Keratinocyte (primary cell): ENCODE results near the gene KHNYN. TPM values are rescaled to one million over a fixed set of nuclear protein-coding genes. Genes with fewer than 3 reads are reported as not detected.

ENCODE experiments used
- DNase-seq: peaks from one replicate; pipeline ENCODE4 v3.0.0-alpha.2; 2011; ENCODE audit warnings: low read depth, missing footprints, low spot score
- FAIRE-seq: peaks from 2 replicates; lab custom pipeline; 2011; peaks lifted over from hg19 to GRCh38; lab: Jason Lieb, UNC
- H2AFZ ChIP-seq: 2 replicates; pipeline ENCODE4 v1.6.0; 2012; ENCODE audit warnings: low read length, control low read depth, inconsistent platforms; ENCODE audit not compliant: control insufficient read depth
- H3K27ac ChIP-seq: 2 replicates; pipeline ENCODE4 v1.5.1; 2011; ENCODE audit warnings: low read length; ENCODE audit not compliant: control insufficient read depth, insufficient read depth
- H3K27me3 ChIP-seq: 3 replicates; pipeline ENCODE4 v1.6.0; 2011; ENCODE audit warnings: low read length; ENCODE audit not compliant: control insufficient read depth, insufficient read depth; ENCODE audit errors: extremely low read depth
- H3K36me3 ChIP-seq, 2 experiments: 2 replicates in 1 of 2; 3 replicates in 1 of 2; pipeline ENCODE4 v1.5.1; 2011; ENCODE audit warnings: low read length in 2 of 2, mild to moderate bottlenecking in 1 of 2; ENCODE audit not compliant: control insufficient read depth in 2 of 2, insufficient read depth in 2 of 2; ENCODE audit errors: extremely low read depth in 1 of 2
- H3K4me1 ChIP-seq: 3 replicates; pipeline ENCODE4 v1.5.1; 2011; ENCODE audit warnings: low read length; ENCODE audit not compliant: control insufficient read depth, insufficient read depth; ENCODE audit errors: extremely low read depth
- H3K4me2 ChIP-seq: 3 replicates; pipeline ENCODE4 v1.6.0; 2011; ENCODE audit warnings: low read depth, low read length; ENCODE audit not compliant: control insufficient read depth, insufficient read depth; ENCODE audit errors: extremely low read depth
- H3K4me3 ChIP-seq, 3 experiments: fragments of 200-600 bp in 1 of 3; sonication (generic) in 1 of 3; 2 replicates in 2 of 3; 3 replicates in 1 of 3; pipeline ENCODE4 v1.5.1; 2011 to 2016; ENCODE audit warnings: low read length in 3 of 3, mild to moderate bottlenecking in 3 of 3, control low read depth in 2 of 3, inconsistent platforms in 1 of 3, low read depth in 1 of 3, mixed read lengths in 1 of 3, mixed run types in 1 of 3, moderate library complexity in 1 of 3; ENCODE audit not compliant: control insufficient read depth in 2 of 3, insufficient read depth in 2 of 3; ENCODE audit errors: extremely low read depth in 1 of 3
- H3K79me2 ChIP-seq: 2 replicates; pipeline ENCODE4 v1.6.0; 2012; ENCODE audit warnings: low read length; ENCODE audit not compliant: control insufficient read depth, insufficient read depth
- H3K9ac ChIP-seq: 3 replicates; pipeline ENCODE4 v1.6.0; 2011; ENCODE audit warnings: low read length; ENCODE audit not compliant: control insufficient read depth, insufficient read depth; ENCODE audit errors: extremely low read depth
- H3K9me1 ChIP-seq: 3 replicates; pipeline ENCODE4 v1.6.0; 2011; ENCODE audit warnings: low read length; ENCODE audit not compliant: control insufficient read depth, insufficient read depth; ENCODE audit errors: extremely low read depth
- H3K9me3 ChIP-seq: 2 replicates; pipeline ENCODE4 v1.5.1; 2012; ENCODE audit warnings: low read depth, low read length; ENCODE audit not compliant: control insufficient read depth
- H4K20me1 ChIP-seq: 3 replicates; pipeline ENCODE4 v1.6.0; 2011; ENCODE audit warnings: low read length; ENCODE audit not compliant: control insufficient read depth, insufficient read depth; ENCODE audit errors: extremely low read depth
- EZH2 ChIP-seq: IDR thresholded peaks from one replicate; pipeline ENCODE4 v1.6.1; 2012; ENCODE audit warnings: inconsistent platforms, mild to moderate bottlenecking, low read length, moderate library complexity
- dilution Hi-C: fragments of 300-500 bp; cut with MboI; formaldehyde crosslinking; loops from one replicate; pipeline ENCODE4 v1.7.0; 2020; ENCODE audit warnings: low sequenced_read_pairs; ENCODE audit not compliant: extremely low pct_ligation_motif_present
- polyA plus RNA-seq, 5 experiments: library from polyadenylated mRNA; depleted of rRNA in 3 of 5; stranded (reverse) in 3 of 5; stranded (forward) in 1 of 5; unstranded in 1 of 5; fragments of >200 nt; gene quantifications; 1 replicate in 1 of 5; 2 replicates in 3 of 5; 3 replicates in 1 of 5; pipeline versions ENCODE4 v1.2.1 to v1.2.3, GENCODE V29; 2011 to 2012; ENCODE audit warnings: missing spikeins in 2 of 5, low read depth in 1 of 5, low replicate concordance in 1 of 5
- TF ChIP-seq, protein P1 (sequence below), 3 experiments: IDR thresholded peaks in 1 of 3; conservative IDR thresholded peaks in 1 of 3; optimal IDR thresholded peaks in 1 of 3; 2 replicates in 2 of 3; 3 replicates in 1 of 3; pipeline versions ENCODE3 to v1.5.1; 2011; ENCODE audit warnings: low read length in 3 of 3, mild to moderate bottlenecking in 3 of 3, moderate library complexity in 2 of 3, control low read depth in 1 of 3, inconsistent platforms in 1 of 3; ENCODE audit not compliant: insufficient read depth in 2 of 3; ENCODE audit errors: extremely low read depth in 1 of 3

Gene KHNYN
- polyA plus RNA-seq, 1 donor (not counting 4 experiments of a cell fraction or from before 2014, with no cell fraction given): 26.0 TPM

- FAIRE-seq: no peak
- Histone ChIP-seq H3K27ac (no peak overlapping the region), H2AFZ (no peak overlapping the region), H3K36me3 (no peaks in the 10 kb centered on the region), H3K4me1 (no peaks in the 10 kb centered on the region), H3K27me3 (no peaks in the 10 kb centered on the region), H3K9me3 (no peaks in the 10 kb centered on the region), H3K79me2 (no peaks in the 10 kb centered on the region), H4K20me1 (no peaks in the 10 kb centered on the region), H3K4me2 (no peak overlapping the region), H3K9ac (no peak overlapping the region), H3K9me1 (peaks cover 2% of the 10 kb centered on the region), H3K4me3 (no peak overlapping the region)
- dilution Hi-C loops: no loop called here
- no peak for DNase-seq
- TF ChIP-seq EZH2: no peak
- TF ChIP-seq, protein P1, sequence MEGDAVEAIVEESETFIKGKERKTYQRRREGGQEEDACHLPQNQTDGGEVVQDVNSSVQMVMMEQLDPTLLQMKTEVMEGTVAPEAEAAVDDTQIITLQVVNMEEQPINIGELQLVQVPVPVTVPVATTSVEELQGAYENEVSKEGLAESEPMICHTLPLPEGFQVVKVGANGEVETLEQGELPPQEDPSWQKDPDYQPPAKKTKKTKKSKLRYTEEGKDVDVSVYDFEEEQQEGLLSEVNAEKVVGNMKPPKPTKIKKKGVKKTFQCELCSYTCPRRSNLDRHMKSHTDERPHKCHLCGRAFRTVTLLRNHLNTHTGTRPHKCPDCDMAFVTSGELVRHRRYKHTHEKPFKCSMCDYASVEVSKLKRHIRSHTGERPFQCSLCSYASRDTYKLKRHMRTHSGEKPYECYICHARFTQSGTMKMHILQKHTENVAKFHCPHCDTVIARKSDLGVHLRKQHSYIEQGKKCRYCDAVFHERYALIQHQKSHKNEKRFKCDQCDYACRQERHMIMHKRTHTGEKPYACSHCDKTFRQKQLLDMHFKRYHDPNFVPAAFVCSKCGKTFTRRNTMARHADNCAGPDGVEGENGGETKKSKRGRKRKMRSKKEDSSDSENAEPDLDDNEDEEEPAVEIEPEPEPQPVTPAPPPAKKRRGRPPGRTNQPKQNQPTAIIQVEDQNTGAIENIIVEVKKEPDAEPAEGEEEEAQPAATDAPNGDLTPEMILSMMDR (optimal IDR thresholded peaks at IDR 0.05 in 1 of 3, IDR thresholded peaks at IDR 0.05 in 1 of 3, conservative IDR thresholded peaks at IDR 0.05 in 1 of 3; ENCODE audit: extremely low read depth in 1 of 3, insufficient read depth in 2 of 3, low read length in 3 of 3): no peak
Measured at GRCh38 chr14:24408764-24409163, 21.0 kb upstream of the KHNYN start.

DNA sequence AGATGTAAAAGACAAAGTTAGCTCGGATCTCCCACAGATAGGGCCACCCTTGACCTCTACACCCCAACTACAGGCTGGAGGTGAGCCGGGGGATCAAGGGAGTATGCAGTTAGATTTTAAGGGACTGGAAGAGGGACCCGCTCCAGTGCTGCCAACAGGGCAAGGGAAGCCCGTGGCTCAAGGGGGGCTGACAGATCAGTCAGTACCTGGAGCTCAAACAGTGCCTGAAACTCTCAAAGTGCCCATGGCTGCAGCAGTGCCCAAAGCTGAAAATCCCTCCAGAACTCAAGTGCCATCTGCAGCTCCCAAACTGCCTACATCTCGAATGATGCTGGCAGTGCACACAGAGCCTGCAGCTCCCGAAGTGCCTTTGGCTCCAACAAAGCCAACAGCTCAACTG lies 20.6 kb upstream of the KHNYN start:
- no peaks in the 10 kb centered on the region for H3K4me1 ChIP-seq
- H4K20me1 ChIP-seq: no peaks in the 10 kb centered on the region
- dilution Hi-C loops: no loop called here
- no peak for FAIRE-seq
- peaks cover 2% of the 10 kb centered on the region for H3K9me1 ChIP-seq
- no peaks in the 10 kb centered on the region for H3K36me3 ChIP-seq
- TF ChIP-seq EZH2: no peak
- no peak overlapping the region for H2AFZ ChIP-seq
- H3K4me3 ChIP-seq: no peak overlapping the region
- H3K27ac ChIP-seq: no peak overlapping the region
- no peak overlapping the region for H3K4me2 ChIP-seq
- H3K9ac ChIP-seq: no peak overlapping the region
- no peaks in the 10 kb centered on the region for H3K9me3 ChIP-seq
- no peaks in the 10 kb centered on the region for H3K79me2 ChIP-seq
- H3K27me3 ChIP-seq: no peaks in the 10 kb centered on the region
- no peak for DNase-seq

GRCh38 chr14:24409956-24410355 lies 19.8 kb upstream of the KHNYN start:
- H3K27me3 ChIP-seq: no peaks in the 10 kb centered on the region
- H3K9me3 ChIP-seq: no peaks in the 10 kb centered on the region
- no peak overlapping the region for H3K4me2 ChIP-seq
- no peaks in the 10 kb centered on the region for H3K79me2 ChIP-seq
- no peak for DNase-seq
- FAIRE-seq: no peak
- H4K20me1 ChIP-seq: no peaks in the 10 kb centered on the region
- no peak overlapping the region for H3K27ac ChIP-seq
- TF ChIP-seq, protein P1 (optimal IDR thresholded peaks at IDR 0.05 in 1 of 3, IDR thresholded peaks at IDR 0.05 in 1 of 3, conservative IDR thresholded peaks at IDR 0.05 in 1 of 3; ENCODE audit: extremely low read depth in 1 of 3, insufficient read depth in 2 of 3, low read length in 3 of 3): no peak
- no peak for TF ChIP-seq EZH2
- no peaks in the 10 kb centered on the region for H3K4me1 ChIP-seq
- no peak overlapping the region for H2AFZ ChIP-seq
- dilution Hi-C loops: no loop called here
- peaks cover 2% of the 10 kb centered on the region for H3K9me1 ChIP-seq
- no peaks in the 10 kb centered on the region for H3K36me3 ChIP-seq
- H3K9ac ChIP-seq: no peak overlapping the region
- H3K4me3 ChIP-seq: no peak overlapping the region
